H1 (cell line): Measurements from ENCODE around the gene FUT2. TPM values are rescaled to one million over a fixed set of nuclear protein-coding genes. Genes with fewer than 3 reads are reported as not detected.
A peak's percentile ranks its signal among the peaks of the same experiment; 100 is the strongest.

ENCODE experiments used
- CTCF ChIA-PET: fragments of 300-600 bp; sonication (Branson Sonifier 250); formaldehyde crosslinking; loops from one replicate; lab custom pipeline; 2021; ENCODE audit not compliant: partially characterized antibody; lab: Charles Lee
- POLR2A ChIA-PET: fragments of 300-600 bp; sonication (Branson Sonifier 250); formaldehyde crosslinking; loops from one replicate; lab custom pipeline; 2021; ENCODE audit warnings: inconsistent platforms; ENCODE audit not compliant: partially characterized antibody; lab: Charles Lee
- DNase-seq, 2 experiments: peaks; one replicate each; pipeline versions ENCODE4 v3.0.0 to v3.0.0-alpha.2; 2010 to 2022; ENCODE audit warnings: low spot score in 2 of 2, low read depth in 1 of 2, mixed read lengths in 1 of 2
- FAIRE-seq: peaks from 2 replicates; lab custom pipeline; 2011; peaks lifted over from hg19 to GRCh38; lab: Jason Lieb, UNC
- H2AFZ ChIP-seq: 2 replicates; pipeline ENCODE4 v1.8.1; 2012; ENCODE audit warnings: low read length, inconsistent platforms
- H2AK5ac ChIP-seq: 2 replicates; pipeline ENCODE4 v1.6.1; 2013; ENCODE audit warnings: low read depth, low read length
- H2BK120ac ChIP-seq: replicated peaks from 2 replicates; pipeline ENCODE3; 2013; ENCODE audit warnings: low read depth, low read length, inconsistent platforms
- H2BK12ac ChIP-seq: 2 replicates; pipeline ENCODE4 v1.6.1; 2013; ENCODE audit warnings: low read depth, low read length
- H2BK15ac ChIP-seq: 2 replicates; pipeline ENCODE4 v1.6.1; 2013; ENCODE audit warnings: low read length
- H2BK20ac ChIP-seq: 2 replicates; pipeline ENCODE4 v1.6.1; 2013; ENCODE audit warnings: low read length
- H2BK5ac ChIP-seq: 2 replicates; pipeline ENCODE4 v1.6.1; 2013; ENCODE audit warnings: low read depth, low read length
- H3K14ac ChIP-seq: 2 replicates; pipeline ENCODE4 v1.6.1; 2013; ENCODE audit warnings: inconsistent platforms; ENCODE audit not compliant: insufficient read length
- H3K18ac ChIP-seq: 2 replicates; pipeline ENCODE4 v1.6.1; 2013; ENCODE audit warnings: low read length; ENCODE audit errors: extremely low read depth
- H3K23ac ChIP-seq: 2 replicates; pipeline ENCODE4 v1.6.1; 2013; ENCODE audit warnings: inconsistent platforms; ENCODE audit not compliant: insufficient read length
- H3K23me2 ChIP-seq: 2 replicates; pipeline ENCODE4 v1.6.1; 2013; ENCODE audit warnings: low read depth, low read length
- H3K27ac ChIP-seq: 2 replicates; pipeline ENCODE4 v1.6.1; 2011; ENCODE audit warnings: low read depth, low read length, inconsistent platforms
- H3K27me3 ChIP-seq, 4 experiments: replicated peaks in 1 of 4; 1 replicate in 1 of 4; 2 replicates in 3 of 4; pipeline versions ENCODE4 v1.6.1 to v1.8.1; 2011 to 2013; ENCODE audit warnings: low read length in 3 of 4, mild to moderate bottlenecking in 3 of 4, inconsistent platforms in 2 of 4, mixed read lengths in 2 of 4, moderate library complexity in 1 of 4; ENCODE audit not compliant: control insufficient read depth in 3 of 4, insufficient read depth in 3 of 4; ENCODE audit errors: extremely low read depth in 1 of 4
- H3K36me3 ChIP-seq, 4 experiments: 2 replicates each; pipeline versions ENCODE4 v1.6.1 to v1.8.1; 2011 to 2013; ENCODE audit warnings: mild to moderate bottlenecking in 4 of 4, low read length in 3 of 4, moderate library complexity in 2 of 4, control low read depth in 1 of 4, inconsistent platforms in 1 of 4; ENCODE audit not compliant: insufficient read depth in 4 of 4, control insufficient read depth in 2 of 4
- H3K4ac ChIP-seq: replicated peaks from 2 replicates; pipeline ENCODE3; 2013; ENCODE audit warnings: low read length, low read depth, mixed read lengths, inconsistent platforms; ENCODE audit not compliant: insufficient read length
- H3K4me1 ChIP-seq, 4 experiments: replicated peaks in 1 of 4; 1 replicate in 1 of 4; 2 replicates in 3 of 4; pipeline versions ENCODE4 v1.6.1 to v1.8.1; 2011 to 2013; ENCODE audit warnings: low read length in 3 of 4, inconsistent platforms in 2 of 4, mixed read lengths in 1 of 4; ENCODE audit not compliant: insufficient read depth in 4 of 4, control insufficient read depth in 3 of 4
- H3K4me2 ChIP-seq, 2 experiments: 2 replicates each; pipeline versions ENCODE4 v1.6.1 to v1.8.1; 2011 to 2013; ENCODE audit warnings: low read depth in 2 of 2, low read length in 2 of 2, control low read depth in 1 of 2, inconsistent platforms in 1 of 2, mild to moderate bottlenecking in 1 of 2; ENCODE audit not compliant: insufficient read depth in 1 of 2
- H3K4me3 ChIP-seq, 4 experiments: fragments of 200-600, 300-600 bp in 1 of 4; sonication (generic), shearing (Covaris generic), sonication (Bioruptor Twin) in 1 of 4; 2 replicates each; pipeline versions ENCODE4 v1.5.1 to v1.8.1; 2011 to 2016; ENCODE audit warnings: low read length in 4 of 4, low read depth in 3 of 4, control low read depth in 2 of 4, inconsistent platforms in 2 of 4, mild to moderate bottlenecking in 2 of 4, mixed read lengths in 1 of 4, moderate library complexity in 1 of 4; ENCODE audit not compliant: insufficient read depth in 2 of 4; ENCODE audit errors: extremely low read depth in 1 of 4
- H3K56ac ChIP-seq: replicated peaks from 2 replicates; pipeline ENCODE3; 2013; ENCODE audit warnings: low read depth, mild to moderate bottlenecking, mixed read lengths, low read length, inconsistent platforms; ENCODE audit not compliant: insufficient read length
- H3K79me1 ChIP-seq: 2 replicates; pipeline ENCODE4 v1.6.1; 2013; ENCODE audit warnings: low read depth, low read length, control low read depth
- H3K79me2 ChIP-seq, 2 experiments: 2 replicates each; pipeline versions ENCODE4 v1.6.1 to v1.8.1; 2012 to 2013; ENCODE audit warnings: low read length in 2 of 2, mild to moderate bottlenecking in 2 of 2, inconsistent platforms in 1 of 2; ENCODE audit not compliant: insufficient read depth in 2 of 2, control insufficient read depth in 1 of 2
- H3K9ac ChIP-seq, 4 experiments: replicated peaks in 1 of 4; 1 replicate in 1 of 4; 2 replicates in 3 of 4; pipeline versions ENCODE4 v1.6.1 to v1.8.1; 2011 to 2013; ENCODE audit warnings: low read depth in 3 of 4, low read length in 3 of 4, control low read depth in 2 of 4, mild to moderate bottlenecking in 2 of 4, moderate library complexity in 2 of 4, inconsistent platforms in 1 of 4; ENCODE audit errors: extremely low read depth in 1 of 4
- H3K9me3 ChIP-seq, 2 experiments: 2 replicates each; pipeline versions ENCODE4 v1.6.1 to v1.8.1; 2012 to 2013; ENCODE audit warnings: mild to moderate bottlenecking in 2 of 2, moderate library complexity in 2 of 2, control low read depth in 1 of 2, inconsistent platforms in 1 of 2, low read depth in 1 of 2, low read length in 1 of 2, mixed read lengths in 1 of 2; ENCODE audit not compliant: insufficient read depth in 2 of 2
- H4K20me1 ChIP-seq, 2 experiments: replicated peaks in 1 of 2; 2 replicates each; pipeline versions ENCODE3 to v1.8.1; 2011 to 2013; ENCODE audit warnings: inconsistent platforms in 2 of 2, low read length in 2 of 2, mild to moderate bottlenecking in 1 of 2; ENCODE audit not compliant: insufficient read depth in 2 of 2, control insufficient read depth in 1 of 2
- H4K5ac ChIP-seq: 2 replicates; pipeline ENCODE4 v1.6.1; 2013; ENCODE audit warnings: low read length, low read depth, mixed read lengths, inconsistent platforms; ENCODE audit not compliant: insufficient read length
- H4K8ac ChIP-seq: 2 replicates; pipeline ENCODE4 v1.8.0; 2013; ENCODE audit warnings: mild to moderate bottlenecking, moderate library complexity, low read length, inconsistent platforms; ENCODE audit not compliant: insufficient read depth; ENCODE audit errors: extremely low read depth
- H4K91ac ChIP-seq: replicated peaks from 2 replicates; pipeline ENCODE3; 2013; ENCODE audit warnings: low read length, mixed read lengths, inconsistent platforms; ENCODE audit not compliant: insufficient read length
- BACH1 ChIP-seq: IDR thresholded peaks from 2 replicates; pipeline ENCODE4 v1.6.1; 2012; ENCODE audit warnings: low read length, improper control_type of control experiment
- CBX8 ChIP-seq: fragments of 300-800, 300-1000 bp; sonication (generic); IDR thresholded peaks from 2 replicates; pipeline ENCODE4 v1.7.1; 2016; ENCODE audit warnings: low read depth, low read length, borderline replicate concordance
- CREB1 ChIP-seq: IDR thresholded peaks from 2 replicates; pipeline ENCODE4 v1.6.1; 2012; ENCODE audit warnings: inconsistent platforms
- EZH2 ChIP-seq: fragments of 200-600 bp; sonication (generic); IDR thresholded peaks from 2 replicates; pipeline ENCODE4 v1.7.1; 2012; ENCODE audit warnings: low read depth, mild to moderate bottlenecking, moderate library complexity, low read length, inconsistent platforms; ENCODE audit not compliant: severe bottlenecking
- HDAC6 ChIP-seq: IDR thresholded peaks from one replicate; pipeline ENCODE4 v1.7.1; 2012; ENCODE audit warnings: low read depth, mild to moderate bottlenecking, inconsistent platforms, low read length, moderate library complexity
- JUN ChIP-seq: IDR thresholded peaks from 2 replicates; pipeline ENCODE4 v1.6.1; 2011; ENCODE audit warnings: low read depth, mild to moderate bottlenecking, improper control_type of control experiment, low read length
- KDM4A ChIP-seq: IDR thresholded peaks from one replicate; pipeline ENCODE4 v1.7.1; 2012; ENCODE audit warnings: low read depth, mild to moderate bottlenecking, moderate library complexity, low read length, inconsistent platforms; ENCODE audit not compliant: severe bottlenecking
- POLR2AphosphoS5 ChIP-seq: IDR thresholded peaks from 2 replicates; pipeline ENCODE4 v1.6.1; 2011; ENCODE audit warnings: low read depth, low read length
- WGBS, 2 experiments: shearing (Covaris generic) in 1 of 2; methylation state at CpG; one replicate each; pipeline versions ENCODE4 v1.1.6 to v1.1.7; 2013 to 2015; ENCODE audit warnings: low lambda C conversion rate in 2 of 2, mixed read lengths in 2 of 2, inconsistent platforms in 1 of 2, low coverage in 1 of 2, missing lambda C conversion rate in 1 of 2; ENCODE audit not compliant: insufficient replicate concordance in 2 of 2, insufficient coverage in 1 of 2, insufficient read length in 1 of 2; ENCODE audit errors: extremely low coverage in 1 of 2, missing lambda C conversion rate in 1 of 2; 5-methylcytosine and 5-hydroxymethylcytosine counted together
- polyA plus RNA-seq, 7 experiments: library from polyadenylated mRNA; depleted of rRNA in 3 of 7; stranded (reverse) in 5 of 7; unstranded in 2 of 7; fragments of >200 nt in 5 of 7; fragments of 200-250 nt in 2 of 7; gene quantifications; 1 replicate in 5 of 7; 2 replicates in 1 of 7; 4 replicates in 1 of 7; pipeline versions ENCODE4 v1.2.1 to v1.2.3, GENCODE V29; 2011 to 2013; ENCODE audit warnings: missing spikeins in 2 of 7, mixed read lengths in 2 of 7
- total RNA-seq: library from RNA; stranded (reverse); fragmentation: NEBNext Ultra II Directional; extraction: Animal tissue kit (Norgen Biotek cat#: 25700); gene quantifications from 2 replicates; pipeline ENCODE4 v1.2.1, GENCODE V29; 2021
- TF ChIP-seq, protein P1 (sequence below): IDR thresholded peaks from 2 replicates; pipeline ENCODE4 v1.6.1; 2012; ENCODE audit warnings: low read length, inconsistent platforms
- TF ChIP-seq, protein P2 (sequence below): IDR thresholded peaks from 2 replicates; pipeline ENCODE4 v1.6.1; 2012; ENCODE audit warnings: inconsistent platforms
- TF ChIP-seq, protein P3 (sequence below): IDR thresholded peaks from 2 replicates; pipeline ENCODE4 v1.6.1; 2012; ENCODE audit warnings: inconsistent platforms

The FUT2 gene
- total and polyA plus RNA-seq, 2 of the 8 experiments (the other 6 are each of a cell fraction or from before 2014, with no cell fraction given), result 5.0 to 5.6 TPM

DNA sequence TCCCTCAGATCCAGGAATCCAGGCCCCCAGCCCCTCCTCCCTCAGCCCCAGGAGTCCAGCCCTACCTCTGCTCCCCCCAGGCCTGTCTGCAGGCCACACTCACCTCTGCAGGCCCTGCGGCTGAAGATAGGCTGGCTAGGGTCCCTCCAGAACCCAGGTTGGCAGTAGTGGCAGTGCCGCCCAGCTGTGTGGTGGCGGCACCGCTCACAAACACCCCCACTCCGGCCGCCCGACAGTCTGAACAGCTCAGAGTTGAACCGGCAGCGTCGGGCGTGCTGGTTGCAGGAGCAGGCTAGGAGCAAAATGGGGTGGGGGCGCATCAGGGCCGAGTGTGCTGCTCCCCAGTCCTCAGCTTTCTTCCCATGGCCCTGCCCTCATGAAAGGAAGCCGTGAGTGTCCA is 31.3 kb upstream of the FUT2 start:
- Histone ChIP-seq H4K5ac (peak overlapping the region; percentile 41), H2AFZ (no peak overlapping the region), H2BK12ac (no peak overlapping the region), H4K8ac (no peak overlapping the region), H3K79me2 (no peaks in the 10 kb centered on the region; a peak in 1 of 4 replicates), H3K18ac (no peak overlapping the region; the same call in 1 of the 2 replicates), H3K27ac (no peak overlapping the region), H3K56ac (no peak overlapping the region), H3K79me1 (no peaks in the 10 kb centered on the region), H2BK20ac (no peak overlapping the region), H3K27me3 (no peaks in the 10 kb centered on the region; a peak in 1 of 7 replicates), H3K9ac (no peak overlapping the region), H2BK120ac (no peak overlapping the region), H3K4ac (no peak overlapping the region), H3K23me2 (peaks cover 7% of the 10 kb centered on the region; the same call in 1 of the 2 replicates), H3K4me1 (0 out of 7 replicates have a peak, but pooled peaks cover 0 to 3% (median 0%) of the 10 kb centered on the region in 4 experiments), H2AK5ac (no peak overlapping the region), H3K4me2 (no peak overlapping the region), H4K20me1 (peaks cover 0 to 1% of the 10 kb centered on the region in 2 experiments), H3K36me3 (no peaks in the 10 kb centered on the region), H2BK15ac (no peak overlapping the region), H3K9me3 (peaks cover 0 to 1% of the 10 kb centered on the region in 2 experiments; a peak in 2 of 4 replicates), H4K91ac (no peak overlapping the region), H3K14ac (no peak overlapping the region), H2BK5ac (no peak overlapping the region), H3K23ac (no peak overlapping the region), H3K4me3 (no peak overlapping the region)
- DNase-seq (no peak), FAIRE-seq (no peak)
- ChIA-PET CTCF (interaction anchor here (0.7 to 5.4 kb wide), 7 partner anchors 11 to 178 kb away, joined by 3 to 32 read pairs (median 3); partner anchors contain the start of gene CA11), POLR2A (interaction anchor here (0.6 to 1.7 kb wide), 4 partner anchors 9 to 49 kb away, joined by 3 to 4 read pairs (median 4); partner anchors contain the start of gene NTN5)
- 84% methylated on average over 14 of the region's 14 CpGs; no CpG with 5 or more reads in 1 of the 2 experiments for WGBS, 2 experiments
- TF ChIP-seq CBX8 (no peak), EZH2 (no peak), BACH1 (no peak), KDM4A (no peak), HDAC6 (no peak), JUN (no peak), CREB1 (no peak), POLR2AphosphoS5 (no peak)
- TF ChIP-seq, protein P1, sequence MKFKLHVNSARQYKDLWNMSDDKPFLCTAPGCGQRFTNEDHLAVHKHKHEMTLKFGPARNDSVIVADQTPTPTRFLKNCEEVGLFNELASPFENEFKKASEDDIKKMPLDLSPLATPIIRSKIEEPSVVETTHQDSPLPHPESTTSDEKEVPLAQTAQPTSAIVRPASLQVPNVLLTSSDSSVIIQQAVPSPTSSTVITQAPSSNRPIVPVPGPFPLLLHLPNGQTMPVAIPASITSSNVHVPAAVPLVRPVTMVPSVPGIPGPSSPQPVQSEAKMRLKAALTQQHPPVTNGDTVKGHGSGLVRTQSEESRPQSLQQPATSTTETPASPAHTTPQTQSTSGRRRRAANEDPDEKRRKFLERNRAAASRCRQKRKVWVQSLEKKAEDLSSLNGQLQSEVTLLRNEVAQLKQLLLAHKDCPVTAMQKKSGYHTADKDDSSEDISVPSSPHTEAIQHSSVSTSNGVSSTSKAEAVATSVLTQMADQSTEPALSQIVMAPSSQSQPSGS, result no peak
- TF ChIP-seq, protein P2, sequence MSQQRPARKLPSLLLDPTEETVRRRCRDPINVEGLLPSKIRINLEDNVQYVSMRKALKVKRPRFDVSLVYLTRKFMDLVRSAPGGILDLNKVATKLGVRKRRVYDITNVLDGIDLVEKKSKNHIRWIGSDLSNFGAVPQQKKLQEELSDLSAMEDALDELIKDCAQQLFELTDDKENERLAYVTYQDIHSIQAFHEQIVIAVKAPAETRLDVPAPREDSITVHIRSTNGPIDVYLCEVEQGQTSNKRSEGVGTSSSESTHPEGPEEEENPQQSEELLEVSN, result no peak
- TF ChIP-seq, protein P3, sequence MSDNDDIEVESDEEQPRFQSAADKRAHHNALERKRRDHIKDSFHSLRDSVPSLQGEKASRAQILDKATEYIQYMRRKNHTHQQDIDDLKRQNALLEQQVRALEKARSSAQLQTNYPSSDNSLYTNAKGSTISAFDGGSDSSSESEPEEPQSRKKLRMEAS, result no peak
